ENCODE data around the gene TERB1.

GRCh38 chr16:66741169-66741900 lies 60.0 kb downstream of the TERB1 start:
- TF ChIP-seq EZH2 (IDR thresholded peaks at IDR 0.05; ENCODE audit: insufficient read depth, poor library complexity, severe bottlenecking) = no peak
- TF ChIP-seq EZH2phosphoT487 (IDR thresholded peaks at IDR 0.05; ENCODE audit: insufficient read depth, low read depth) = no peak

Measured in GM23248 (cell line).